HepG2 (cell line): Measurements from ENCODE around the gene TJP1. TPM values are rescaled to one million over a fixed set of nuclear protein-coding genes. Genes with fewer than 3 reads are reported as not detected.
"Not testable (repeated sequence)": the region's sequence is repeated elsewhere in the genome, so short reads cannot be mapped to it uniquely, and the experiment has no call there.

Source experiments
- ATAC-seq: fragments of 200-7000 bp; cut with Tn5 transposase; 3 replicates; pipeline ENCODE4 v1.9.1; 2020; ENCODE audit warnings: mild to moderate bottlenecking, moderate library complexity
- BruUV-seq: library from RNA; stranded (reverse); fragments of 400-500 nt; replicated peaks from 2 replicates; lab custom pipeline; 2021; lab: Mats Ljungman, UMichigan
- CTCF ChIA-PET: fragments of 300-600 bp; formaldehyde crosslinking; extraction: SDS; loops from one replicate; lab custom pipeline; 2021; ENCODE audit warnings: low total read pairs, inconsistent platforms, low intra/inter-chr PET ratio; lab: Yijun Ruan, JAX
- POLR2A ChIA-PET: fragments of 350-600 bp; sonication (Branson Sonifier 250); formaldehyde crosslinking; loops from one replicate; lab custom pipeline; 2020; ENCODE audit warnings: antibody characterized with exemption, inconsistent platforms; lab: Yijun Ruan, JAX
- DNase-seq: peaks from one replicate; pipeline ENCODE4 v3.0.0-alpha.2; 2015; ENCODE audit warnings: low spot score
- FAIRE-seq: peaks from 3 replicates; lab custom pipeline; 2011; peaks lifted over from hg19 to GRCh38; lab: Jason Lieb, UNC
- H2AFZ ChIP-seq: one replicate; pipeline ENCODE4 v1.6.1; 2011; ENCODE audit warnings: low read length, inconsistent platforms
- H3K27ac ChIP-seq: fragments of 300-600 bp; 3 replicates; pipeline ENCODE4 v1.8.0; 2011; ENCODE audit warnings: mixed run types, mild to moderate bottlenecking, mixed read lengths, low read length, inconsistent platforms; ENCODE audit not compliant: insufficient read depth; ENCODE audit errors: extremely low read length
- H3K27me3 ChIP-seq, 2 experiments: fragments of 200-600 bp in 1 of 2; 2 replicates in 1 of 2; 3 replicates in 1 of 2; pipeline versions ENCODE4 v1.6.0 to v1.8.0; 2011; ENCODE audit warnings: low read length in 2 of 2, mild to moderate bottlenecking in 2 of 2, moderate library complexity in 2 of 2, inconsistent platforms in 1 of 2; ENCODE audit not compliant: insufficient read depth in 2 of 2, control insufficient read depth in 1 of 2
- H3K36me3 ChIP-seq, 2 experiments: fragments of 200-600 bp in 1 of 2; replicated peaks in 1 of 2; 2 replicates in 1 of 2; 3 replicates in 1 of 2; pipeline versions ENCODE4 v1.5.1 to v1.8.0; 2011; ENCODE audit warnings: low read length in 2 of 2, inconsistent platforms in 1 of 2; ENCODE audit not compliant: insufficient read depth in 2 of 2, control insufficient read depth in 1 of 2
- H3K4me1 ChIP-seq: 2 replicates; pipeline ENCODE4 v1.5.1; 2012; ENCODE audit warnings: low read length, inconsistent platforms; ENCODE audit not compliant: insufficient read depth
- H3K4me2 ChIP-seq: 2 replicates; pipeline ENCODE4 v1.6.0; 2011; ENCODE audit warnings: low read depth, low read length, inconsistent platforms
- H3K4me3 ChIP-seq, 3 experiments: fragments of 200-600 bp in 1 of 3; sonication (generic), shearing (Covaris generic) in 1 of 3; replicated peaks in 1 of 3; 2 replicates each; pipeline ENCODE4 v1.5.1; 2011 to 2016; ENCODE audit warnings: low read length in 3 of 3, inconsistent platforms in 2 of 3, low read depth in 2 of 3, mild to moderate bottlenecking in 2 of 3, control low read depth in 1 of 3, mixed read lengths in 1 of 3; ENCODE audit not compliant: insufficient read depth in 1 of 3
- H3K79me2 ChIP-seq: one replicate; pipeline ENCODE4 v1.6.1; 2011; ENCODE audit warnings: low read length, inconsistent platforms; ENCODE audit not compliant: insufficient read depth
- H3K9ac ChIP-seq: 2 replicates; pipeline ENCODE4 v1.6.0; 2011; ENCODE audit warnings: mild to moderate bottlenecking, low read depth, low read length, inconsistent platforms; ENCODE audit not compliant: insufficient read depth
- H3K9me3 ChIP-seq: 2 replicates; pipeline ENCODE4 v1.5.1; 2012; ENCODE audit warnings: mild to moderate bottlenecking, low read length
- H4K20me1 ChIP-seq: 2 replicates; pipeline ENCODE4 v1.6.0; 2011; ENCODE audit warnings: inconsistent platforms, mild to moderate bottlenecking, low read length, moderate library complexity; ENCODE audit not compliant: insufficient read depth
- MAFF ChIP-seq: IDR thresholded peaks from 2 replicates; pipeline ENCODE4 v1.6.1; 2011; ENCODE audit warnings: low read depth, low read length, improper control_type of control experiment
- MAFK ChIP-seq, 2 experiments: IDR thresholded peaks in 1 of 2; conservative IDR thresholded peaks in 1 of 2; 2 replicates each; pipeline ENCODE4 v1.6.1; 2011; ENCODE audit warnings: improper control_type of control experiment in 2 of 2, low read length in 2 of 2
- ZNF7 ChIP-seq: IDR thresholded peaks from 2 replicates; pipeline ENCODE4 v1.6.1; 2016; ENCODE audit warnings: missing biosample characterization, missing genetic modification reagents
- WGBS: methylation state at CpG from one replicate; pipeline ENCODE4 v1.1.6; 2017; ENCODE audit warnings: low lambda C conversion rate; 5-methylcytosine and 5-hydroxymethylcytosine counted together
- in situ Hi-C: cut with HindIII; loops from 2 replicates; pipeline ENCODE4 v1.10.0; 2017; ENCODE audit warnings: low pct_unique_long_range_greater_than_20kb; ENCODE audit not compliant: extremely low pct_ligation_motif_present
- intact Hi-C: fragments of 100-400 bp; cut with micrococcal nuclease; formaldehyde crosslinking; loops from one replicate; pipeline ENCODE4 v1.10.0; 2022; ENCODE audit not compliant: unreplicated experiment
- polyA plus RNA-seq, 8 experiments: library from polyadenylated mRNA; depleted of rRNA in 3 of 8; stranded (reverse) in 7 of 8; unstranded in 1 of 8; fragments of >200 nt; fragmentation: Illumina TruSeq in 4 of 8; extraction: Trizol in 4 of 8; gene quantifications; 2 replicates each; pipeline versions ENCODE4 v1.2.1 to v1.2.3, GENCODE V29; 2011 to 2016; ENCODE audit warnings: low read depth in 4 of 8, missing spikeins in 1 of 8, mixed read lengths in 1 of 8; ENCODE audit not compliant: insufficient read depth in 1 of 8
- total RNA-seq, 5 experiments: library from RNA; depleted of rRNA; stranded (reverse); fragments of >200 nt; fragmentation: Illumina TruSeq; extraction: Trizol; gene quantifications; 2 replicates each; pipeline ENCODE4 v1.2.3, GENCODE V29; 2016; ENCODE audit warnings: low read depth in 1 of 5
- TF ChIP-seq, protein P1 (sequence below): sonication (generic); formaldehyde crosslinking; IDR thresholded peaks from 2 replicates; pipeline ENCODE4 v1.5.1; 2020; ENCODE audit warnings: mild to moderate bottlenecking, missing genetic modification reagents, moderate library complexity

Gene TJP1
- total and polyA plus RNA-seq, 2 of the 13 experiments (the other 11 are each of a cell fraction or from before 2014, with no cell fraction given) = 25.9 to 27.1 TPM

DNA sequence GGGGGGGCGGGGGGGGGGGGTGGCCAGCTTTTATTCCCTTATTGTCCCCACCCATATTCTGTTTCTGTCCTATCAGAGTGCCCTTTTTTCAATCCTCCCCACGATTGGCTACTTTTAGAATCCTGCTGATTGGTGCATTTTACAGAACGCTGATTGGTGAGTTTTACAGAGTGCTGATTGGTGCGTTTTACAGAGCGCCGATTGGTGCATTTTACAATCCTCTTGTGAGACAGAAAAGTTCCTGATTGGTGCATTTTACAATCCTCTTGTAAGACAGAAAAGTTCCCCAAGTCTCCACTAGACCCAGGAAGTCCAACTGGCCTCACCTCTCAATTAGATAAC is 164.8 kb downstream of the TJP1 start:
- H4K20me1 ChIP-seq, H3K9me3 ChIP-seq, H3K27me3 ChIP-seq, intact Hi-C loops, H3K9ac ChIP-seq, H3K79me2 ChIP-seq, CTCF ChIA-PET, FAIRE-seq, H3K4me1 ChIP-seq, DNase-seq, H2AFZ ChIP-seq, H3K4me3 ChIP-seq, POLR2A ChIA-PET, BruUV-seq, H3K36me3 ChIP-seq, H3K27ac ChIP-seq, ATAC-seq, H3K4me2 ChIP-seq: not testable (repeated sequence)
- in situ Hi-C loops = loop anchor here (25.0 kb wide), 1 partner anchor 405 kb away; no protein-coding TSS in a partner anchor
- WGBS = 53% methylated on average over 6 of the region's 6 CpGs
- TF ChIP-seq MAFF (0 out of 2 replicates have a peak, but pooled peaks have one; percentile 39), MAFK (conservative IDR thresholded peaks at IDR 0.05 in 1 of 2, IDR thresholded peaks at IDR 0.05 in 1 of 2; ENCODE audit: low read length in 2 of 2) (peak in 1 of 2 experiments; percentile 34; a peak in 1 of 4 replicates)

DNA sequence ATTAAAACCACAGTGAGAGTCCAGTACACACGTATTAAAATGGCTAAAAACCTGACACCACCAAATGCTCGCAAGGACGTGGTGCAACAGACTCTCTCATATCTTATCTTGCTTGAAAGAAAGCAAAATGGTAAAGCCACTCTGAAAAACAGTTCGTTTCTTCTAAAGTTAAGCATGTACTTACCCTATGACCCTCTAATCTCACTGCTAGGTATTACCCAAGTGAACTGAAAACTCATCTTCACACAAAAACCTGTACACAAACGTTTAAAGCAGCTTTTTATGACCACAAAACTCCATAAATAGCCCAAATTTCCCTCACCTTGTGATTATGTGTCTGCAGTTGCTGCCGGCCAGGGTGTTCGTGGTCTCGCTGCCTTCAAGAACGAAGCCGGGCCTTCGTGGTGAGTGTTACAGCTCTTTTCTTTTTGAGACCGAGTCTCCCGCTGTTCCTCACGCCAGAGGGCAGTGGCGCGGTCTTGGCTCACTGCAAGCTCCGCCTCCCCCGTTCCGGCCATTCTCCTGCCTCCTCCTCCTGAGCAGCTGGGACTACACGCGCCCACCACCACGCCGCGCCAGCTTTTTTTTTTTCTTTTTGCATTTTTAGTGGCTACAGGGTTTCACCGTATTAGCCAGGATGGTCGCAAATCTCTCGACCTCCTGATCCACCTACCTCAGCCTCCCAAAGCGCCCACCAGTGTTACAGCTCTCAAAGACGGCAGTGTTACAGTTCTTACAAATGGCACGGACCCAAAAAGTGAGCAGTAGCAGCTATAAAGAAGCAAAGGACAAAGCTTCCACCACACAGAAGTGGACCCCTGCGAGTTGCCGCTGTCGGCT is 165.4 kb downstream of the TJP1 start:
- Histone ChIP-seq H3K4me2 (no peak overlapping the region), H3K4me3 (no peak overlapping the region), H4K20me1 (no peaks in the 10 kb centered on the region), H3K27ac (no peak overlapping the region), H3K36me3 (no peaks in the 10 kb centered on the region), H3K9ac (no peak overlapping the region), H3K79me2 (no peaks in the 10 kb centered on the region), H3K27me3 (peaks cover 0 to 3% of the 10 kb centered on the region in 2 experiments; a peak in 1 of 5 replicates), H2AFZ (no peak overlapping the region), H3K9me3 (no peaks in the 10 kb centered on the region), H3K4me1 (no peaks in the 10 kb centered on the region)
- FAIRE-seq = no peak
- ATAC-seq = no peak
- TF ChIP-seq, protein P1, sequence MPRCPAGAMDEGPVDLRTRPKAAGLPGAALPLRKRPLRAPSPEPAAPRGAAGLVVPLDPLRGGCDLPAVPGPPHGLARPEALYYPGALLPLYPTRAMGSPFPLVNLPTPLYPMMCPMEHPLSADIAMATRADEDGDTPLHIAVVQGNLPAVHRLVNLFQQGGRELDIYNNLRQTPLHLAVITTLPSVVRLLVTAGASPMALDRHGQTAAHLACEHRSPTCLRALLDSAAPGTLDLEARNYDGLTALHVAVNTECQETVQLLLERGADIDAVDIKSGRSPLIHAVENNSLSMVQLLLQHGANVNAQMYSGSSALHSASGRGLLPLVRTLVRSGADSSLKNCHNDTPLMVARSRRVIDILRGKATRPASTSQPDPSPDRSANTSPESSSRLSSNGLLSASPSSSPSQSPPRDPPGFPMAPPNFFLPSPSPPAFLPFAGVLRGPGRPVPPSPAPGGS (CRISPR knock-in tag) = no peak
- peak; percentile 67; the same call in 1 of the 2 replicates for TF ChIP-seq ZNF7 (CRISPR knock-in tag)
- CTCF ChIA-PET = no interaction called here
- 71% methylated on average over 33 of the region's 33 CpGs for WGBS
- POLR2A ChIA-PET = no interaction called here
- in situ Hi-C loops (loop anchor here (25.0 kb wide), 1 partner anchor 405 kb away; no protein-coding TSS in a partner anchor), intact Hi-C loops (no loop called here)
- no TSS peak for BruUV-seq
- no peak for DNase-seq
